OCI-LY7 (cell line): ENCODE measurements around the gene TEK.

Experiments
- CTCF ChIP-seq: fragments of 200-600 bp; sonication (generic); conservative IDR thresholded peaks from 2 replicates; pipeline ENCODE4 v1.5.1; 2014; ENCODE audit warnings: mild to moderate bottlenecking, antibody characterized with exemption, low read length, moderate library complexity, mixed read lengths
- EZH2phosphoT487 ChIP-seq: fragments of 200-600 bp; sonication (generic); IDR thresholded peaks from 2 replicates; pipeline ENCODE4 v1.6.1; 2018; ENCODE audit warnings: low read depth, borderline replicate concordance, mild to moderate bottlenecking, mixed run types, antibody characterized with exemption, low read length, moderate library complexity, mixed read lengths

GRCh38 chr9:27160636-27161035, 51.6 kb downstream of the TEK start:
- TF ChIP-seq CTCF (no peak), EZH2phosphoT487 (no peak)
